Kidney (tissue), 14 donors: ENCODE measurements around the gene PPP5C. TPM values are rescaled to one million over a fixed set of nuclear protein-coding genes. Genes with fewer than 3 reads are reported as not detected.
A peak's percentile ranks its signal among the peaks of the same experiment; 100 is the strongest.

Source experiments
- DNase-seq, 5 donors: peaks; one replicate each; pipeline ENCODE4 v3.0.0-alpha.2; 2013 to 2020
- FAIRE-seq: peaks from 2 replicates; lab custom pipeline; 2012; peaks lifted over from hg19 to GRCh38; lab: Jason Lieb, UNC
- H3K27ac ChIP-seq, 2 donors: one replicate each; pipeline ENCODE4 v1.7.0; 2013; ENCODE audit warnings: low read depth in 2 of 2, low read length in 2 of 2, inconsistent platforms in 1 of 2
- H3K27me3 ChIP-seq: one replicate; pipeline ENCODE4 v1.7.1; 2013; ENCODE audit warnings: low read length, inconsistent platforms; ENCODE audit not compliant: control insufficient read depth, insufficient read depth
- H3K36me3 ChIP-seq, 3 donors: one replicate each; pipeline versions ENCODE4 v1.7.0 to v1.7.1; 2013; ENCODE audit warnings: low read length in 3 of 3, control low read depth in 1 of 3, inconsistent platforms in 1 of 3; ENCODE audit not compliant: insufficient read depth in 3 of 3, control insufficient read depth in 2 of 3
- H3K4me1 ChIP-seq, 3 donors: one replicate each; pipeline versions ENCODE4 v1.7.0 to v1.7.1; 2013; ENCODE audit warnings: low read length in 3 of 3, inconsistent platforms in 1 of 3, low read depth in 1 of 3; ENCODE audit not compliant: control insufficient read depth in 2 of 3, insufficient read depth in 2 of 3
- H3K4me3 ChIP-seq, 3 donors: one replicate each; pipeline versions ENCODE4 v1.7.0 to v1.8.1; 2013; ENCODE audit warnings: low read length in 3 of 3, control low read depth in 1 of 3, inconsistent platforms in 1 of 3
- H3K9ac ChIP-seq, 3 donors: one replicate each; pipeline versions ENCODE4 v1.7.0 to v1.7.1; 2013; ENCODE audit warnings: low read length in 3 of 3, control low read depth in 1 of 3, inconsistent platforms in 1 of 3
- H3K9me3 ChIP-seq, 3 donors: one replicate each; pipeline versions ENCODE4 v1.7.0 to v1.7.1; 2013; ENCODE audit warnings: low read length in 3 of 3, control low read depth in 1 of 3, inconsistent platforms in 1 of 3; ENCODE audit not compliant: control insufficient read depth in 2 of 3, insufficient read depth in 1 of 3
- CTCF ChIP-seq: IDR thresholded peaks from 3 replicates; pipeline ENCODE4 v1.5.1; 2012; ENCODE audit warnings: mild to moderate bottlenecking, moderate library complexity, borderline replicate concordance; ENCODE audit not compliant: insufficient read depth; ENCODE audit errors: extremely low read depth
- intact Hi-C: fragments of 100-400 bp; cut with DNase I; formaldehyde crosslinking; loops from one replicate; pipeline ENCODE4 v1.11.1; 2022
- polyA plus RNA-seq: library from polyadenylated mRNA; stranded (reverse); fragments of 350-450 nt; fragmentation: Illumina TruSeq; extraction: RNeasy Lipid Tissue Mini Kit (QIAGEN cat#74804); gene quantifications from one replicate; pipeline ENCODE4 v1.2.3, GENCODE V29; 2014; ENCODE audit warnings: low read depth, low replicate concordance; ENCODE audit not compliant: insufficient read depth
- total RNA-seq: library from RNA; stranded (reverse); fragmentation: NEBNext Ultra II Directional; extraction: Animal tissue kit (Norgen Biotek cat#: 25700); gene quantifications from one replicate; pipeline ENCODE4 v1.2.1, GENCODE V29; 2021
- donor health status: control.
- donor health status: control.
- donor health status: control.
- donor health status: control.
- donor health status: control.
- donor health status: DM: yes; HTN: yes; CAD: no.
- donor health status: Normal renal cell carcinoma (clear cell type).

The PPP5C gene
- total and polyA plus RNA-seq, 2 donors from 2014 or later, result 54.3 to 63.7 TPM

GRCh38 chr19:46386996-46387712, 40.3 kb downstream of the PPP5C start:
- intact Hi-C loops, result no loop called here
- no peak for TF ChIP-seq CTCF
- peak in 2 of 5 donors; percentile 27 to 69 for DNase-seq
- FAIRE-seq, result no peak
- no peak overlapping the region for H3K4me3 ChIP-seq
- H3K27me3 ChIP-seq, result no peaks in the 10 kb centered on the region
- no peak overlapping the region for H3K27ac ChIP-seq
- no peaks in the 10 kb centered on the region for H3K9me3 ChIP-seq
- peaks cover 8 to 53% (median 17%) of the 10 kb centered on the region in 3 donors for H3K36me3 ChIP-seq
- H3K9ac ChIP-seq, result no peak overlapping the region
- H3K4me1 ChIP-seq, result no peaks in the 10 kb centered on the region

- no peaks in the 10 kb centered on the region for H3K9me3 ChIP-seq
- DNase-seq, result peak in 1 of 5 donors; percentile 37
- H3K27ac ChIP-seq, result no peak overlapping the region
- FAIRE-seq, result no peak
- no peaks in the 10 kb centered on the region for H3K4me1 ChIP-seq
- no peak for TF ChIP-seq CTCF
- peaks cover 8 to 48% (median 17%) of the 10 kb centered on the region in 3 donors for H3K36me3 ChIP-seq
- no peaks in the 10 kb centered on the region for H3K27me3 ChIP-seq
- H3K9ac ChIP-seq, result no peak overlapping the region
- no peak overlapping the region for H3K4me3 ChIP-seq
- intact Hi-C loops, result no loop called here
Observed at GRCh38 chr19:46387713-46388130, 40.8 kb downstream of the PPP5C start.

- no peak overlapping the region for H3K4me3 ChIP-seq
- H3K9me3 ChIP-seq, result no peaks in the 10 kb centered on the region
- no peak overlapping the region for H3K9ac ChIP-seq
- FAIRE-seq, result no peak
- peaks cover 8 to 48% (median 17%) of the 10 kb centered on the region in 3 donors for H3K36me3 ChIP-seq
- no peak overlapping the region for H3K27ac ChIP-seq
- no peak for TF ChIP-seq CTCF
- peak in 2 of 5 donors; percentile 37 to 77 for DNase-seq
- no peaks in the 10 kb centered on the region for H3K4me1 ChIP-seq
- intact Hi-C loops, result no loop called here
- no peaks in the 10 kb centered on the region for H3K27me3 ChIP-seq
Observed at GRCh38 chr19:46388311-46389095, 41.6 kb downstream of the PPP5C start.
